HEK293T (cell line): Measurements from ENCODE around the gene TNFRSF11A.

ENCODE experiments used
- ARNT ChIP-seq: fragments of 450-650 bp; IDR thresholded peaks from 2 replicates; pipeline ENCODE4 v1.6.1; 2017; ENCODE audit warnings: mild to moderate bottlenecking
- BHLHE40 ChIP-seq: fragments of 450-650 bp; IDR thresholded peaks from 2 replicates; pipeline ENCODE4 v1.6.1; 2016; ENCODE audit warnings: mild to moderate bottlenecking, moderate library complexity, borderline replicate concordance
- CTBP1 ChIP-seq: fragments of 450-650 bp; IDR thresholded peaks from 2 replicates; pipeline ENCODE4 v1.6.1; 2016; ENCODE audit warnings: borderline replicate concordance
- ELF4 ChIP-seq: fragments of 450-650 bp; IDR thresholded peaks from 2 replicates; pipeline ENCODE4 v1.6.1; 2017; ENCODE audit warnings: antibody characterized with exemption
- FOXK2 ChIP-seq: fragments of 450-650 bp; IDR thresholded peaks from 2 replicates; pipeline ENCODE4 v1.6.1; 2016; ENCODE audit warnings: mild to moderate bottlenecking
- FOXM1 ChIP-seq: fragments of 450-650 bp; IDR thresholded peaks from 2 replicates; pipeline ENCODE4 v1.6.1; 2017; ENCODE audit warnings: mild to moderate bottlenecking, borderline replicate concordance
- HDGF ChIP-seq: fragments of 450-650 bp; IDR thresholded peaks from 2 replicates; pipeline ENCODE4 v1.6.1; 2017; ENCODE audit warnings: antibody characterized with exemption, borderline replicate concordance
- L3MBTL2 ChIP-seq: fragments of 450-650 bp; conservative IDR thresholded peaks from 2 replicates; pipeline ENCODE4 v1.6.1; 2016; ENCODE audit warnings: mild to moderate bottlenecking
- LEF1 ChIP-seq: fragments of 450-650 bp; IDR thresholded peaks from 2 replicates; pipeline ENCODE4 v1.6.1; 2017; ENCODE audit warnings: mild to moderate bottlenecking, borderline replicate concordance
- NFRKB ChIP-seq: fragments of 450-650 bp; IDR thresholded peaks from 2 replicates; pipeline ENCODE4 v1.6.1; 2016; ENCODE audit warnings: mild to moderate bottlenecking, moderate library complexity
- SP1 ChIP-seq: fragments of 450-650 bp; IDR thresholded peaks from 2 replicates; pipeline ENCODE4 v1.6.1; 2017
- SUZ12 ChIP-seq: fragments of 450-650 bp; IDR thresholded peaks from 2 replicates; pipeline ENCODE4 v1.6.1; 2016; ENCODE audit warnings: mild to moderate bottlenecking
- TARDBP ChIP-seq: fragments of 450-650 bp; IDR thresholded peaks from 2 replicates; pipeline ENCODE4 v1.6.1; 2016
- ZNF384 ChIP-seq: fragments of 450-650 bp; IDR thresholded peaks from 2 replicates; pipeline ENCODE4 v1.6.1; 2016

DNA sequence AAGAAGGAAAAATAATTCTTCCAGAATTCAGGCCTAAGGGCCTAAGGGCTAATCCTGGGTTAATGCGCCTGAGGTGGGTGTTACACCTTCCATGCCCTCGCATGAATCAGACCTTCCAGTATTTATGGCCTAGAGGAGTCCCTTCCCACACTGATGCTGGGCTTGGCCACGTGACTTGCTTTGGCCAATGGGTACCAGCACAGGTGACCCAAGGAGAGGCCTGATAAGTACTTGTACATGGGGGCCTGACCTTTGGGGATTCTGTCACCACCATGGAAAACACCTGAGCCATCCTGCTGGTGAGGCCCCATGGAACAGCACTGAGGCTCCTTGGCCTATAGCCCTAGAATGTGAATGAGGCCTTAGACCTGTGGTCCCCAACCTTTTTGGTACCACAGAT lies 79.8 kb downstream of the TNFRSF11A start:
- TF ChIP-seq BHLHE40 = no peak
- TF ChIP-seq CTBP1 = no peak
- no peak for TF ChIP-seq SUZ12
- no peak for TF ChIP-seq SP1
- TF ChIP-seq HDGF = no peak
- TF ChIP-seq TARDBP = no peak
- TF ChIP-seq ELF4 = no peak
- no peak for TF ChIP-seq ARNT
- no peak for TF ChIP-seq NFRKB
- TF ChIP-seq FOXK2 = no peak
- no peak for TF ChIP-seq ZNF384
- no peak for TF ChIP-seq L3MBTL2
- TF ChIP-seq FOXM1 = no peak
- no peak for TF ChIP-seq LEF1
